HepG2 (cell line): ENCODE data around the gene CNTN2. TPM values are rescaled to one million over a fixed set of nuclear protein-coding genes. Genes with fewer than 3 reads are reported as not detected.
A peak's percentile ranks its signal among the peaks of the same experiment; 100 is the strongest.

Source experiments
- ATF3 ChIP-seq: sonication (generic); formaldehyde crosslinking; IDR thresholded peaks from 2 replicates; pipeline ENCODE4 v1.4.0; 2020; ENCODE audit warnings: missing genetic modification reagents
- ESRRA ChIP-seq: sonication (generic); formaldehyde crosslinking; IDR thresholded peaks from 2 replicates; pipeline ENCODE4 v1.5.1; 2020; ENCODE audit warnings: mild to moderate bottlenecking, low read depth, missing genetic modification reagents
- FOXO1 ChIP-seq: sonication (generic); formaldehyde crosslinking; IDR thresholded peaks from 2 replicates; pipeline ENCODE4 v1.4.0; 2020; ENCODE audit warnings: missing genetic modification reagents
- ISX ChIP-seq: sonication (generic); formaldehyde crosslinking; conservative IDR thresholded peaks from 2 replicates; pipeline ENCODE4 v1.5.0; 2020; ENCODE audit warnings: missing genetic modification reagents
- KAT2B ChIP-seq: fragments of 150-350 bp; IDR thresholded peaks from 2 replicates; pipeline ENCODE4 v1.6.1; 2014; ENCODE audit warnings: low read depth, low read length, borderline replicate concordance
- KDM1A ChIP-seq: IDR thresholded peaks from 2 replicates; pipeline ENCODE4 v1.6.1; 2016; ENCODE audit warnings: missing compliant biosample characterization
- KLF9 ChIP-seq: IDR thresholded peaks from 2 replicates; pipeline ENCODE4 v1.6.1; 2016; ENCODE audit warnings: low read depth
- MTA3 ChIP-seq: sonication (generic); formaldehyde crosslinking; IDR thresholded peaks from 2 replicates; pipeline ENCODE4 v1.4.0; 2020; ENCODE audit warnings: missing genetic modification reagents
- REST ChIP-seq, 2 experiments: IDR thresholded peaks; 2 replicates each; pipeline ENCODE4 v1.6.1; 2011 to 2012; ENCODE audit warnings: low read length in 2 of 2, borderline replicate concordance in 1 of 2, low read depth in 1 of 2, mild to moderate bottlenecking in 1 of 2, moderate library complexity in 1 of 2
- RXRA ChIP-seq: sonication (generic); formaldehyde crosslinking; IDR thresholded peaks from 2 replicates; pipeline ENCODE4 v1.5.1; 2020; ENCODE audit warnings: missing genetic modification reagents
- SIX1 ChIP-seq: sonication (generic); formaldehyde crosslinking; IDR thresholded peaks from 2 replicates; pipeline ENCODE4 v1.4.0; 2020; ENCODE audit warnings: missing genetic modification reagents, borderline replicate concordance
- ZNF142 ChIP-seq: sonication (generic); formaldehyde crosslinking; IDR thresholded peaks from 2 replicates; pipeline ENCODE4 v1.4.0; 2020; ENCODE audit warnings: missing genetic modification reagents
- ZNF33B ChIP-seq: sonication (generic); formaldehyde crosslinking; IDR thresholded peaks from 2 replicates; pipeline ENCODE4 v1.5.1; 2020; ENCODE audit warnings: mild to moderate bottlenecking, missing genetic modification reagents
- ZNF431 ChIP-seq: sonication (generic); formaldehyde crosslinking; IDR thresholded peaks from 2 replicates; pipeline ENCODE4 v1.9.0; 2022; ENCODE audit warnings: missing genetic modification reagents, low read depth, mild to moderate bottlenecking, borderline replicate concordance
- ZNF451 ChIP-seq: sonication (generic); formaldehyde crosslinking; IDR thresholded peaks from 2 replicates; pipeline ENCODE4 v1.5.0; 2020; ENCODE audit warnings: mild to moderate bottlenecking, missing genetic modification reagents
- ZNF564 ChIP-seq: sonication (generic); formaldehyde crosslinking; IDR thresholded peaks from 2 replicates; pipeline ENCODE4 v1.8.1; 2023; ENCODE audit warnings: mild to moderate bottlenecking, missing genetic modification reagents
- ZNF816 ChIP-seq: sonication (generic); formaldehyde crosslinking; IDR thresholded peaks from 2 replicates; pipeline ENCODE4 v1.8.0; 2022; ENCODE audit warnings: missing genetic modification reagents, mild to moderate bottlenecking, borderline replicate concordance
- polyA plus RNA-seq, 8 experiments: library from polyadenylated mRNA; depleted of rRNA in 3 of 8; stranded (reverse) in 7 of 8; unstranded in 1 of 8; fragments of >200 nt; fragmentation: Illumina TruSeq in 4 of 8; extraction: Trizol in 4 of 8; gene quantifications; 2 replicates each; pipeline versions ENCODE4 v1.2.1 to v1.2.3, GENCODE V29; 2011 to 2016; ENCODE audit warnings: low read depth in 4 of 8, missing spikeins in 1 of 8, mixed read lengths in 1 of 8; ENCODE audit not compliant: insufficient read depth in 1 of 8
- total RNA-seq, 5 experiments: library from RNA; depleted of rRNA; stranded (reverse); fragments of >200 nt; fragmentation: Illumina TruSeq; extraction: Trizol; gene quantifications; 2 replicates each; pipeline ENCODE4 v1.2.3, GENCODE V29; 2016; ENCODE audit warnings: low read depth in 1 of 5
- TF ChIP-seq, protein P1 (sequence below): sonication (generic); formaldehyde crosslinking; IDR thresholded peaks from 2 replicates; pipeline ENCODE4 v1.8.0; 2022; ENCODE audit warnings: missing genetic modification reagents, mild to moderate bottlenecking, inconsistent platforms, borderline replicate concordance

The CNTN2 gene
- total and polyA plus RNA-seq, 2 of the 13 experiments (the other 11 are each of a cell fraction or from before 2014, with no cell fraction given): not detected

- TF ChIP-seq REST (IDR thresholded peaks at IDR 0.05; ENCODE audit: borderline replicate concordance in 1 of 2, low read depth in 1 of 2, low read length in 2 of 2): 0 out of 4 replicates have a peak, but pooled peaks of 1 of the 2 experiments have one; percentile 71
- TF ChIP-seq ZNF431: no peak; the same call in 1 of the 2 replicates
- TF ChIP-seq ZNF142 (CRISPR knock-in tag): no peak; the same call in 1 of the 2 replicates
- TF ChIP-seq ISX: no peak
- TF ChIP-seq KLF9 (CRISPR knock-in tag): 0 out of 2 replicates have a peak, but pooled peaks have one; percentile 30
- no peak for TF ChIP-seq MTA3 (CRISPR knock-in tag)
- peak; percentile 81; the same call in 1 of the 2 replicates for TF ChIP-seq ESRRA (CRISPR knock-in tag)
- TF ChIP-seq SIX1: peak; percentile 30; the same call in 1 of the 2 replicates
- no peak for TF ChIP-seq KAT2B
- peak; percentile 77; the same call in 1 of the 2 replicates for TF ChIP-seq RXRA
- TF ChIP-seq ZNF564 (CRISPR knock-in tag): no peak
- TF ChIP-seq, protein P1, sequence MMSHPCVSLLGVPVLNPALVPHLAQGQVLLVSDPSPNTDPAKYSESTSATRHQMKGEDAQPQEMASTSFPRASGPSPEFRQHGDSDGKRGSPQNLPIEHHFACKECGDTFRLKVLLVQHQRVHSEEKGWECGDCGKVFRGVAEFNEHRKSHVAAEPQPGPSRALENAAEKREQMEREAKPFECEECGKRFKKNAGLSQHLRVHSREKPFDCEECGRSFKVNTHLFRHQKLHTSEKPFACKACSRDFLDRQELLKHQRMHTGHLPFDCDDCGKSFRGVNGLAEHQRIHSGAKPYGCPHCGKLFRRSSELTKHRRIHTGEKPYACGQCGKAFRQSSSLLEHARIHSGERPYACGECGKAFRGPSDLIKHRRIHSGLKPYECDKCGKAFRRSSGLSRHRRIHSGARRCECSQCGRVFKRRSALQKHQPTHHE (CRISPR knock-in tag): no peak; the same call in 1 of the 2 replicates
- no peak for TF ChIP-seq ZNF33B (CRISPR knock-in tag)
- peak; percentile 80 for TF ChIP-seq ATF3 (CRISPR knock-in tag)
- no peak for TF ChIP-seq KDM1A (CRISPR knock-in tag)
- TF ChIP-seq ZNF816 (CRISPR knock-in tag): no peak
- TF ChIP-seq FOXO1 (CRISPR knock-in tag): peak; percentile 82
- TF ChIP-seq ZNF451 (CRISPR knock-in tag): 0 out of 2 replicates have a peak, but pooled peaks have one; percentile 63
These were observed 78.9 kb downstream of the CNTN2 start, which contains the start of gene RBBP5 (continued) for GRCh38 chr1:205121660-205122488.
